HepG2 (cell line): ENCODE results near the gene LDLR. TPM values are rescaled to one million over a fixed set of nuclear protein-coding genes. Genes with fewer than 3 reads are reported as not detected.

ENCODE experiments used
- ARID3A ChIP-seq: IDR thresholded peaks from 2 replicates; pipeline ENCODE4 v1.6.1; 2012; ENCODE audit warnings: low read depth, low read length, improper control_type of control experiment
- FLYWCH1 ChIP-seq: sonication (generic); formaldehyde crosslinking; IDR thresholded peaks from 2 replicates; pipeline ENCODE4 v1.8.1; 2023; ENCODE audit warnings: mild to moderate bottlenecking, missing genetic modification reagents
- GATA4 ChIP-seq: sonication (generic); IDR thresholded peaks from 2 replicates; pipeline ENCODE4 v1.6.1; 2016; ENCODE audit warnings: antibody characterized with exemption, low read depth, borderline replicate concordance
- ISX ChIP-seq: sonication (generic); formaldehyde crosslinking; conservative IDR thresholded peaks from 2 replicates; pipeline ENCODE4 v1.5.0; 2020; ENCODE audit warnings: missing genetic modification reagents
- MAX ChIP-seq: IDR thresholded peaks from 2 replicates; pipeline ENCODE4 v1.6.1; 2012; ENCODE audit warnings: inconsistent platforms
- MIER2 ChIP-seq: IDR thresholded peaks from 2 replicates; pipeline ENCODE4 v1.6.1; 2016; ENCODE audit warnings: missing biosample characterization, missing genetic modification reagents
- MIER3 ChIP-seq: IDR thresholded peaks from 2 replicates; pipeline ENCODE4 v1.6.1; 2016; ENCODE audit warnings: missing compliant biosample characterization, borderline replicate concordance
- RAD51 ChIP-seq: fragments of 450-650 bp; IDR thresholded peaks from 2 replicates; pipeline ENCODE4 v1.6.1; 2016; ENCODE audit warnings: borderline replicate concordance
- RERE ChIP-seq: IDR thresholded peaks from 2 replicates; pipeline ENCODE4 v1.6.1; 2016; ENCODE audit warnings: low read depth, missing genetic modification reagents, missing compliant biosample characterization
- YEATS4 ChIP-seq: sonication (generic); formaldehyde crosslinking; IDR thresholded peaks from 2 replicates; pipeline ENCODE4 v1.4.0; 2020; ENCODE audit warnings: missing genetic modification reagents, borderline replicate concordance
- ZBTB1 ChIP-seq: sonication (generic); formaldehyde crosslinking; IDR thresholded peaks from 2 replicates; pipeline ENCODE4 v1.4.0; 2020; ENCODE audit warnings: missing genetic modification reagents, borderline replicate concordance
- ZIK1 ChIP-seq: sonication (generic); formaldehyde crosslinking; IDR thresholded peaks from 2 replicates; pipeline ENCODE4 v1.5.0; 2020; ENCODE audit warnings: mild to moderate bottlenecking, low read depth, missing genetic modification reagents, borderline replicate concordance
- ZNF18 ChIP-seq: sonication (generic); formaldehyde crosslinking; IDR thresholded peaks from 2 replicates; pipeline ENCODE4 v1.8.0; 2022; ENCODE audit warnings: mild to moderate bottlenecking, missing genetic modification reagents; ENCODE audit not compliant: insufficient replicate concordance
- ZNF280B ChIP-seq: sonication (generic); formaldehyde crosslinking; IDR thresholded peaks from 2 replicates; pipeline ENCODE4 v1.5.0; 2020; ENCODE audit warnings: missing genetic modification reagents, mild to moderate bottlenecking, borderline replicate concordance
- ZNF460 ChIP-seq: sonication (generic); formaldehyde crosslinking; IDR thresholded peaks from 2 replicates; pipeline ENCODE4 v1.5.1; 2020; ENCODE audit warnings: missing genetic modification reagents, mild to moderate bottlenecking, borderline replicate concordance
- ZNF772 ChIP-seq: sonication (generic); formaldehyde crosslinking; IDR thresholded peaks from 2 replicates; pipeline ENCODE4 v1.5.0; 2020; ENCODE audit warnings: mild to moderate bottlenecking, missing genetic modification reagents
- ZNF800 ChIP-seq: sonication (generic); formaldehyde crosslinking; IDR thresholded peaks from 2 replicates; pipeline ENCODE4 v1.4.0; 2020; ENCODE audit warnings: missing genetic modification reagents
- polyA plus RNA-seq, 8 experiments: library from polyadenylated mRNA; depleted of rRNA in 3 of 8; stranded (reverse) in 7 of 8; unstranded in 1 of 8; fragments of >200 nt; fragmentation: Illumina TruSeq in 4 of 8; extraction: Trizol in 4 of 8; gene quantifications; 2 replicates each; pipeline versions ENCODE4 v1.2.1 to v1.2.3, GENCODE V29; 2011 to 2016; ENCODE audit warnings: low read depth in 4 of 8, missing spikeins in 1 of 8, mixed read lengths in 1 of 8; ENCODE audit not compliant: insufficient read depth in 1 of 8
- total RNA-seq, 5 experiments: library from RNA; depleted of rRNA; stranded (reverse); fragments of >200 nt; fragmentation: Illumina TruSeq; extraction: Trizol; gene quantifications; 2 replicates each; pipeline ENCODE4 v1.2.3, GENCODE V29; 2016; ENCODE audit warnings: low read depth in 1 of 5

The LDLR gene
- total and polyA plus RNA-seq, 2 of the 13 experiments (the other 11 are each of a cell fraction or from before 2014, with no cell fraction given) = 51.6 to 92.5 TPM

GRCh38 chr19:11141937-11142527 is 52.8 kb downstream of the LDLR start (continued):
- no peak for TF ChIP-seq MIER2
- TF ChIP-seq ZNF800 (CRISPR knock-in tag) = no peak
- no peak for TF ChIP-seq ZNF772 (CRISPR knock-in tag)
- TF ChIP-seq ZNF460 (CRISPR knock-in tag) = no peak
- no peak for TF ChIP-seq RERE (CRISPR knock-in tag)
- TF ChIP-seq FLYWCH1 (CRISPR knock-in tag) = no peak
- TF ChIP-seq GATA4 = no peak
- no peak for TF ChIP-seq MIER3 (CRISPR knock-in tag)
- no peak for TF ChIP-seq ZIK1 (CRISPR knock-in tag)
- no peak for TF ChIP-seq MAX
- no peak for TF ChIP-seq ISX (CRISPR knock-in tag)
- TF ChIP-seq ARID3A = no peak
- no peak for TF ChIP-seq RAD51
- TF ChIP-seq ZBTB1 (CRISPR knock-in tag) = no peak
- no peak for TF ChIP-seq YEATS4
- 0 out of 2 replicates have a peak, but pooled peaks have one; percentile 10 for TF ChIP-seq ZNF280B
- peak; percentile 90 for TF ChIP-seq ZNF18
